WTC11 (cell line): ENCODE data around the gene POLR2C. TPM values are rescaled to one million over a fixed set of nuclear protein-coding genes. Genes with fewer than 3 reads are reported as not detected.
"Not testable (repeated sequence)": the region's sequence is repeated elsewhere in the genome, so short reads cannot be mapped to it uniquely, and the experiment has no call there.

Experiments
- ATAC-seq: fragments of 200-7000 bp; cut with Tn5 transposase; 2 replicates; pipeline ENCODE4 v1.10.0; 2021; ENCODE audit warnings: mild to moderate bottlenecking, moderate library complexity
- CTCF ChIA-PET: fragments of 300-600 bp; sonication (Branson Sonifier 250); formaldehyde crosslinking; loops from one replicate; lab custom pipeline; 2021; ENCODE audit warnings: antibody characterized with exemption; lab: Charles Lee
- POLR2A ChIA-PET: fragments of 350-600 bp; sonication (Branson Sonifier 250); formaldehyde crosslinking; loops from one replicate; lab custom pipeline; 2021; ENCODE audit warnings: antibody characterized with exemption; lab: Charles Lee
- DNase-seq: peaks from one replicate; pipeline ENCODE4 v3.0.0; 2021; ENCODE audit warnings: low spot score
- H3K27ac Mint-ChIP-seq: 2 replicates; pipeline ENCODE4 v1.8.0; 2021; ENCODE audit warnings: mixed read lengths
- H3K27me3 Mint-ChIP-seq: 2 replicates; pipeline ENCODE4 v1.8.0; 2021; ENCODE audit warnings: low read depth, mild to moderate bottlenecking, moderate library complexity, mixed read lengths
- H3K36me3 Mint-ChIP-seq: 2 replicates; pipeline ENCODE4 v1.8.0; 2021; ENCODE audit warnings: mixed read lengths
- H3K4me1 Mint-ChIP-seq: 2 replicates; pipeline ENCODE4 v1.8.0; 2022; ENCODE audit warnings: mixed read lengths
- H3K4me3 Mint-ChIP-seq: 2 replicates; pipeline ENCODE4 v1.8.0; 2021; ENCODE audit warnings: mild to moderate bottlenecking, moderate library complexity, mixed read lengths
- H3K9me3 Mint-ChIP-seq: 2 replicates; pipeline ENCODE4 v1.8.0; 2021; ENCODE audit warnings: mixed read lengths
- CREB1 ChIP-seq: sonication (generic); formaldehyde crosslinking; IDR thresholded peaks from 2 replicates; pipeline ENCODE4 v1.8.0; 2023; ENCODE audit warnings: mild to moderate bottlenecking, missing genetic modification reagents
- FOXK1 ChIP-seq: sonication (generic); formaldehyde crosslinking; IDR thresholded peaks from 2 replicates; pipeline ENCODE4 v1.8.0; 2022; ENCODE audit warnings: mild to moderate bottlenecking, moderate library complexity, missing genetic modification reagents
- FOXP4 ChIP-seq: sonication (generic); formaldehyde crosslinking; IDR thresholded peaks from 2 replicates; pipeline ENCODE4 v1.8.0; 2022; ENCODE audit warnings: mild to moderate bottlenecking, missing genetic modification reagents
- JAZF1 ChIP-seq: fragments of 250-450 bp; sonication (Bioruptor Pico); IDR thresholded peaks from 2 replicates; pipeline ENCODE4 v1.9.0; 2021; ENCODE audit warnings: moderate library complexity, mild to moderate bottlenecking, inconsistent platforms
- NR2C2 ChIP-seq: sonication (generic); formaldehyde crosslinking; IDR thresholded peaks from 2 replicates; pipeline ENCODE4 v1.8.0; 2022; ENCODE audit warnings: mild to moderate bottlenecking, missing genetic modification reagents
- RORB ChIP-seq: fragments of 250-450 bp; sonication (Bioruptor Pico); IDR thresholded peaks from 2 replicates; pipeline ENCODE4 v1.9.0; 2021; ENCODE audit warnings: mild to moderate bottlenecking
- TEAD1 ChIP-seq: sonication (generic); formaldehyde crosslinking; IDR thresholded peaks from 2 replicates; pipeline ENCODE4 v1.8.0; 2022; ENCODE audit warnings: mild to moderate bottlenecking, missing genetic modification reagents
- TP53 ChIP-seq: sonication (generic); formaldehyde crosslinking; IDR thresholded peaks from 2 replicates; pipeline ENCODE4 v1.8.1; 2023; ENCODE audit warnings: mild to moderate bottlenecking, missing genetic modification reagents
- ZNF396 ChIP-seq: fragments of 250-450 bp; sonication (Bioruptor Pico); IDR thresholded peaks from 2 replicates; pipeline ENCODE4 v1.8.0; 2021; ENCODE audit warnings: mild to moderate bottlenecking, moderate library complexity, borderline replicate concordance
- ZNF532 ChIP-seq: fragments of 250-450 bp; sonication (Bioruptor Pico); IDR thresholded peaks from 2 replicates; pipeline ENCODE4 v1.9.0; 2021; ENCODE audit warnings: mild to moderate bottlenecking, borderline replicate concordance
- total RNA-seq: library from RNA; stranded (reverse); gene quantifications from 3 replicates; pipeline ENCODE4 v1.2.3, GENCODE V29; 2021
- TF ChIP-seq, protein P1 (sequence below): sonication (generic); formaldehyde crosslinking; conservative IDR thresholded peaks from 2 replicates; pipeline ENCODE4 v1.8.1; 2022; ENCODE audit warnings: mild to moderate bottlenecking, missing genetic modification reagents
- TF ChIP-seq, protein P2 (sequence below): fragments of 250-450 bp; sonication (Bioruptor Pico); IDR thresholded peaks from 2 replicates; pipeline ENCODE4 v1.8.0; 2021; ENCODE audit warnings: mild to moderate bottlenecking
- TF ChIP-seq, protein P3 (sequence below): sonication (generic); formaldehyde crosslinking; IDR thresholded peaks from 2 replicates; pipeline ENCODE4 v1.8.0; 2022; ENCODE audit warnings: missing genetic modification reagents

The POLR2C gene
- total RNA-seq, 1 experiment from 2014 or later, result 75.4 TPM

DNA sequence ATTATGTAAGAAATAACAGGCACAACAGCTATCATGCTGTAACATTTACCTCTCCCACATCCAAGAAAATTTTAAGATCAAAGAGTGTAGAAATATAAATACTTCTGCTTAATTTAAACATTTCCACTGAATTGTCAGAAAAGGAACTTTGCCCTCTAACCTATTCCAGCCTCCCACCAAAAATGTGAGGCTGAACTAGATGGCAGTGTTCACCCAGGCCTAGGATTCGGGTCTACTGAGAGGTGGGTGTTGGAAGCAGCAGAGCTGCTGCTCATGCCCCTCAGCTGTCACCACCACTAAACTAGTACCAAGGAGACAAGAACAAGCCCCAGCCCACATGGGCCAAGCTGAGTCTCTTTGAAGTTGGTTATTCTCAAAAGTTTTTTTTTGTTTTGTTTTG lies 26.6 kb upstream of the POLR2C start:
- ChIA-PET CTCF (interaction anchor here (1.0 kb wide), 1 partner anchor 17 kb away, joined by 3 read pairs; no protein-coding TSS in a partner anchor), POLR2A (no interaction called here)
- Mint-ChIP-seq H3K27me3 (no peaks in the 10 kb centered on the region), H3K9me3 (peaks cover 13% of the 10 kb centered on the region), H3K27ac (no peak overlapping the region), H3K4me1 (no peaks in the 10 kb centered on the region), H3K4me3 (no peak overlapping the region), H3K36me3 (peaks cover 79% of the 10 kb centered on the region)
- no peak for ATAC-seq
- no peak for DNase-seq
- TF ChIP-seq CREB1, result no peak
- no peak for TF ChIP-seq ZNF532 (CRISPR knock-in tag)
- TF ChIP-seq FOXK1, result no peak
- TF ChIP-seq JAZF1, result no peak
- no peak for TF ChIP-seq NR2C2 (CRISPR knock-in tag)
- TF ChIP-seq, protein P1, sequence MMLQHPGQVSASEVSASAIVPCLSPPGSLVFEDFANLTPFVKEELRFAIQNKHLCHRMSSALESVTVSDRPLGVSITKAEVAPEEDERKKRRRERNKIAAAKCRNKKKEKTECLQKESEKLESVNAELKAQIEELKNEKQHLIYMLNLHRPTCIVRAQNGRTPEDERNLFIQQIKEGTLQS (CRISPR knock-in tag), result no peak
- TF ChIP-seq, protein P2, sequence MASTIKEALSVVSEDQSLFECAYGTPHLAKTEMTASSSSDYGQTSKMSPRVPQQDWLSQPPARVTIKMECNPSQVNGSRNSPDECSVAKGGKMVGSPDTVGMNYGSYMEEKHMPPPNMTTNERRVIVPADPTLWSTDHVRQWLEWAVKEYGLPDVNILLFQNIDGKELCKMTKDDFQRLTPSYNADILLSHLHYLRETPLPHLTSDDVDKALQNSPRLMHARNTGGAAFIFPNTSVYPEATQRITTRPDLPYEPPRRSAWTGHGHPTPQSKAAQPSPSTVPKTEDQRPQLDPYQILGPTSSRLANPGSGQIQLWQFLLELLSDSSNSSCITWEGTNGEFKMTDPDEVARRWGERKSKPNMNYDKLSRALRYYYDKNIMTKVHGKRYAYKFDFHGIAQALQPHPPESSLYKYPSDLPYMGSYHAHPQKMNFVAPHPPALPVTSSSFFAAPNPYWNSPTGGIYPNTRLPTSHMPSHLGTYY (CRISPR knock-in tag), result no peak
- TF ChIP-seq RORB (CRISPR knock-in tag), result no peak
- TF ChIP-seq FOXP4 (CRISPR knock-in tag), result no peak
- TF ChIP-seq, protein P3, sequence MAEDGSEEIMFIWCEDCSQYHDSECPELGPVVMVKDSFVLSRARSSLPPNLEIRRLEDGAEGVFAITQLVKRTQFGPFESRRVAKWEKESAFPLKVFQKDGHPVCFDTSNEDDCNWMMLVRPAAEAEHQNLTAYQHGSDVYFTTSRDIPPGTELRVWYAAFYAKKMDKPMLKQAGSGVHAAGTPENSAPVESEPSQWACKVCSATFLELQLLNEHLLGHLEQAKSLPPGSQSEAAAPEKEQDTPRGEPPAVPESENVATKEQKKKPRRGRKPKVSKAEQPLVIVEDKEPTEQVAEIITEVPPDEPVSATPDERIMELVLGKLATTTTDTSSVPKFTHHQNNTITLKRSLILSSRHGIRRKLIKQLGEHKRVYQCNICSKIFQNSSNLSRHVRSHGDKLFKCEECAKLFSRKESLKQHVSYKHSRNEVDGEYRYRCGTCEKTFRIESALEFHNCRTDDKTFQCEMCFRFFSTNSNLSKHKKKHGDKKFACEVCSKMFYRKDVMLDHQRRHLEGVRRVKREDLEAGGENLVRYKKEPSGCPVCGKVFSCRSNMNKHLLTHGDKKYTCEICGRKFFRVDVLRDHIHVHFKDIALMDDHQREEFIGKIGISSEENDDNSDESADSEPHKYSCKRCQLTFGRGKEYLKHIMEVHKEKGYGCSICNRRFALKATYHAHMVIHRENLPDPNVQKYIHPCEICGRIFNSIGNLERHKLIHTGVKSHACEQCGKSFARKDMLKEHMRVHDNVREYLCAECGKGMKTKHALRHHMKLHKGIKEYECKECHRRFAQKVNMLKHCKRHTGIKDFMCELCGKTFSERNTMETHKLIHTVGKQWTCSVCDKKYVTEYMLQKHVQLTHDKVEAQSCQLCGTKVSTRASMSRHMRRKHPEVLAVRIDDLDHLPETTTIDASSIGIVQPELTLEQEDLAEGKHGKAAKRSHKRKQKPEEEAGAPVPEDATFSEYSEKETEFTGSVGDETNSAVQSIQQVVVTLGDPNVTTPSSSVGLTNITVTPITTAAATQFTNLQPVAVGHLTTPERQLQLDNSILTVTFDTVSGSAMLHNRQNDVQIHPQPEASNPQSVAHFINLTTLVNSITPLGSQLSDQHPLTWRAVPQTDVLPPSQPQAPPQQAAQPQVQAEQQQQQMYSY, result no peak
- no peak for TF ChIP-seq ZNF396 (CRISPR knock-in tag)
- no peak for TF ChIP-seq TP53 (CRISPR knock-in tag)
- TF ChIP-seq TEAD1, result no peak

GRCh38 chr16:57439947-57440346 lies 22.5 kb upstream of the POLR2C start:
- ATAC-seq, H3K27me3 Mint-ChIP-seq, POLR2A ChIA-PET, H3K4me3 Mint-ChIP-seq, H3K27ac Mint-ChIP-seq, DNase-seq, H3K4me1 Mint-ChIP-seq: not testable (repeated sequence)
- CTCF ChIA-PET, result interaction anchor here (1.4 kb wide), 1 partner anchor 23 kb away, joined by 3 read pairs; no protein-coding TSS in a partner anchor
- H3K9me3 Mint-ChIP-seq, result peaks cover 24% of the 10 kb centered on the region
- peaks cover 69% of the 10 kb centered on the region for H3K36me3 Mint-ChIP-seq

GRCh38 chr16:57440551-57440950 lies 21.9 kb upstream of the POLR2C start:
- H3K4me1 Mint-ChIP-seq, CTCF ChIA-PET, H3K27me3 Mint-ChIP-seq, H3K4me3 Mint-ChIP-seq, H3K27ac Mint-ChIP-seq, POLR2A ChIA-PET, DNase-seq, ATAC-seq: not testable (repeated sequence)
- peaks cover 24% of the 10 kb centered on the region for H3K9me3 Mint-ChIP-seq
- peaks cover 66% of the 10 kb centered on the region for H3K36me3 Mint-ChIP-seq
